Fibroblast of gingiva (primary cell): ENCODE results near the gene TLL1.

Experiments
- DNase-seq: peaks from one replicate; pipeline ENCODE4 v3.0.0-alpha.2; 2011; ENCODE audit warnings: low read depth

TLL1 gene

DNA sequence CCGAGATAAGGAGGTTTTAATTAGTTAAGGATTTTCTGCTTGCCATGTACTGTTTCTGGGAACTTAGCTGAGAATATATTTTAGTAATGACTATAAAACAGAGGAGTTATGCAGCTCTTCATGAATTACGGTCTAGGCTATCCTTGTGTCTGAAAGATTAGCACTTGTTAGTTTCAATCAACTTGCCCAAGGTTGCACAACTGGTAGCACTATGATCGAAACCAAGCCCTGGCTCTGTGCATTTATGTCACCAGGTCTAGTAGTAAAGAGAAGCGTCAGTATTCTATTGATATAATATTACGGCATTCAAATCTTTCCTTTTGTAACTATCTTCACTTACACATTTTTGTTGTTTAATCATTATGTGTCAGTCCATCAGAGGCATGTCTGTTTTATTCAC is 176.0 kb downstream of the TLL1 start:
- DNase-seq: no peak

DNA sequence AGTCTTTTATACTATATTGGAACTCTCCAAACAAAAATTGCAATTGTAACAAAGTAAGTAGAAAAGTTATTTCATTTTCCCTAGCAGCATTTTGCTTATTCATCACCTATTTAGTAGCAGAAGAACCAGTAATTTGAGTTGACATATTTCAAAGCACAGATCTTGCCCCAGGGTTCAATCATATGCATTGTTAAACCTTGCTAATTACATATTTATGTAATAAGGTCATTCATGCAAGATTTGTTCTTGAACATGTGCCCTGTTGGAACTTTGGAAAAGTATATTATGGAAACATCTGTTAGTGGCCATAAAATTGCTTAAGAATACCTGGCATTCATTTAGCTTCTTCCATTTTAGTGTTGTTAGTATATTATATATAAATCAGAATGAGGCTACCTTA is 191.7 kb downstream of the TLL1 start:
- peak; percentile 2 for DNase-seq

DNA sequence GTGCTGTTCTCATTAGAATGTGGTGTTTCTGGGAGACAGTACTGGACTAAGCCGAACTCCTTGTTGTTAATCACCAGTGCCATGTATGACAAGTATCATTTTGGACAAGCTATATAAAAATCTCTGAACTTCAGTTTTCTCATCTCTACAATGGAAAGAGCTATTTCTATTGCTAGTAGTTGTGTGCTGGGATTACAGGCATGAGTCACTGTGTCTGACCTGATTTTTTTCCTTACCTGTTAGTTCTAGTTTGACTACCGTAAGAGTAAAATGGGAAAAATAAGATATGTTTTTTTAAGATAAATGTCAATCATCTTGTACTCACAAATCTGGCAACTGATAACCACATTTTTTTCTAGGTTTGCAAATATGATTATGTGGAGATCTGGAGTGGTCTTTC is 192.3 kb downstream of the TLL1 start:
- DNase-seq: no peak

- DNase-seq: no peak
These were observed 193.9 kb downstream of the TLL1 start for GRCh38 chr4:166066936-166067335.

GRCh38 chr4:166067915-166068314 is 194.9 kb downstream of the TLL1 start:
- DNase-seq: no peak

GRCh38 chr4:166073783-166074182 is 200.7 kb downstream of the TLL1 start:
- no peak for DNase-seq

- no peak for DNase-seq
These were observed 202.6 kb downstream of the TLL1 start for GRCh38 chr4:166075599-166075998.

GRCh38 chr4:166077782-166078181 is 204.7 kb downstream of the TLL1 start:
- DNase-seq: no peak

DNA sequence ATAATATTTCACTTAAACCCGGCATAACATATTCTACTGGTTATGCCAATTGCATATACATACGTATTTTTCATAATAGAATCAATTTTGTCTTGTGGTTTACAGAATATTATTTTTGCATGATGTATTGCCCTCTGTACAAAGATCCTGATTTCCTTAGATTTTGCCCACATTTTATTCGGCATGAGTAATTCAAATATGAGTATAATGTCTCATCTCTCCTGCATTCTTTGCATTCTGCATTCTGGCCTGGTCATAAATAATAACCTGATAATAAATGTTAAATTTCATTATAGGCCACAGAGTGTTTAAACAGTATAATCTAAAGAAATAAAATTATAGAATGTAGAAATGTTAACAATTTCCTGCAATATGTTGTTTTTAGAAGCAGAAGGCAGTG is 205.3 kb downstream of the TLL1 start:
- DNase-seq: no peak

- no peak for DNase-seq
These were observed 205.9 kb downstream of the TLL1 start for GRCh38 chr4:166078955-166079354.

DNA sequence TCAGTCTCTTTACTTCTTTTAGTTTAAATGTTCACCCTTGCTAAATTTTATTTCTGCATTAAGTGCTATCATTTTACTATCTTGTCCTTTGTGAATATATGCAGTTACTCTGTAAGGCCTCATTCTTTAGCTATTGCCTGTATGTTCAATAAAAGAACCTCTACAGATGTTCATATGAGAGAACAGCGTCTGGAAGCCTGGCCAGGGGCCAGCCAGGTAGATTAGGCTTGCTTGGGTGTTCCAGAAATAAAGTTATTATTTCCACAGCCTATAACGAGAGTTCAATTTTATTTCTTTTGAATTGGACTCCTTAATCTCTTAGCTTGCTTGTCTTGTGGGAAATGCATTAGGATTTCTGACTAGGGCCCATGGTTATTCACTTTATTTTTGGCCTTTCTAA is 214.5 kb downstream of the TLL1 start:
- DNase-seq: no peak

DNA sequence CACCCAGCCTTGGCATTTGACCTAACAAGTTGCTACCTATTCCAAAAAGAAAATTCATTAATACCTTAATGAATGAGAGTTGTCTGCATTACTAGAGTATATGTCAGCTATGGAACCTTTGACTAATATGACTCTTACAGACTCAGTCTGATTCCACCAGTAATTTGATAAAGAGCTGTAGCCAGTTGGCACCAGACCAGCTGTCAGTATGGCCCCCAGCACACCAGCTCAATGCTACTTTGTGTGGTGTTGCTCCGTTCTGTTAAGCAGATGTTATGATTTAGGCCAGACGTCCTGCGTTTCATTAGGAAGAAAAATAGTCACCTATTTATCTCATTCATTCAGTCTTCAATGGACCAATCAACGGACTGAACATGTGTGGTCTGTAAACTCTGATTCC is 215.5 kb downstream of the TLL1 start:
- no peak for DNase-seq

DNA sequence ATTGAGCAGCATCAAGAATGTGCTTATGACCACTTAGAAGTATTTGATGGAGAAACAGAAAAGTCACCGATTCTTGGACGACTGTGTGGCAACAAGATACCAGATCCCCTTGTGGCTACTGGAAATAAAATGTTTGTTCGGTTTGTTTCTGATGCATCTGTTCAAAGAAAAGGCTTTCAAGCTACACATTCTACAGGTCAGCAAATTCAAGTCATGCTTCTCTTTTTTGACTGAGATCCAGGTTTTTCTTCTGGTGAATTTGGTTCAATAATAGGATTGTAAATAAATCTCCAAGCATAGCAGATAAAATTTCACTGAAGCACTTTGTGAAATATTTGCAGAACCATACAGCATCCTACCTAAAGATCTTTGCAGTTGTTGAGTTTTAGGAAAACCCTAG is 218.1 kb downstream of the TLL1 start:
- peak; percentile 8 for DNase-seq

GRCh38 chr4:166091912-166092510 is 219.0 kb downstream of the TLL1 start:
- peak; percentile 11 for DNase-seq

- no peak for DNase-seq
These were observed 219.8 kb downstream of the TLL1 start for GRCh38 chr4:166092797-166093290.

GRCh38 chr4:166104623-166105022 is 231.6 kb downstream of the TLL1 start:
- no peak for DNase-seq

GRCh38 chr4:166121897-166122296 is 248.9 kb downstream of the TLL1 start:
- peak; percentile 12 for DNase-seq

- no peak for DNase-seq
These were observed 250.5 kb downstream of the TLL1 start for GRCh38 chr4:166123546-166123945.

- DNase-seq: peak; percentile 73
These were observed 255.4 kb downstream of the TLL1 start for GRCh38 chr4:166128403-166128802.

GRCh38 chr4:166134285-166134684 is 261.2 kb downstream of the TLL1 start:
- no peak for DNase-seq

DNA sequence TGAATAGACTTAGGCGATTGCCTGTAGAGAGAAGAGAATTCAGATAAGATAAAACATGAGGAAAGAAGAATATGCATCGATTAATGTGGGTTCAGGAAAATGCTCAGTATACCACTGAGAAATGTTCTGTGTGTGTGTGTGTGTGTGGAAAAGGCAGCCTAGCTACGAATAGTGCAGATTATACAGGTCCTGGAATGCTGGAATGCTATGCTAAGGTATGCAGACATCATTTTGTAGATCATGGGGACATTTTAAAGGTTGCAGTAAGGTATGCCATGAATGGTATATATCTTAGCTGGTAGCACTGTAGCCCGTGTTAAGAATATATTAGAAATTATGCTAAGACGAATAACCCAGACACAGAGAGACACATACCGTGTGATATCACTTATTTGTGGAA is 267.9 kb downstream of the TLL1 start:
- DNase-seq: no peak

GRCh38 chr4:166143227-166143626 is 270.2 kb downstream of the TLL1 start:
- DNase-seq: peak; percentile 4

- no peak for DNase-seq
These were observed 271.6 kb downstream of the TLL1 start for GRCh38 chr4:166144607-166145006.

DNA sequence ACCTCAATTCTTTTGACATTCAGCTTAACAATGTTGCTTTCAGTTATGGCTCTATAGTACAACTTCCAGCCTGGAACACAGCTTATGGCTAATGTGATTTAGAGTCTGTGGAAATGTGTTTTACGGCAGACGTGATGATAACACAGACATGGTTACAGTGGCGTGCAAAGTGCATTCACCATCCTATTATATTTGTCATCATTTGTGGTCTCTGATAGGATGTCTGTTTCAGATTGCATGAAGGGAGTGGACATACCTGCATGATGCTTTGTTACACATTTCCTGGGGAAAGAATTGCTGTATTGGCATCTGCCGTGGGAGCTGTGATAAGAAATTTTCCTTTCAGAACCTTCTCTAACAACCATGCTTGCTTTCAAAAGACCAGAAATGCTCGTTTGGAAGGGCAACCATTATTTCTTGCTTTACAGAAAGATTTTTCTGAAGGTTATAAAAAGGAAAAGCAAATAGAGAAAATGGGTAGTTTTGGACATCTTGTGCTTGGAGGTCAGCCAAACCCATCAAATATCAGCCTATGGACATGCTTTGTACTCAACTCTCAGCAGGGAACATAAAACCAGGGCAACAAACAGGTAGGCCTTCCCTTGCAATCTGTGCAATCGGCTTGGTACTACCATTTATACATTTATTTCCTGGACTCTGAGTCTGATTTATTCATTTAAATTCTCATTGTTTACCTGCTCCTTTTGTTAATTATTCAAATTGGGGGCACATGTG is 273.9 kb downstream of the TLL1 start:
- DNase-seq: no peak
